Hepatocyte (in vitro differentiated cells): ENCODE results near the gene IL17RB.

Experiments used
- EZH2 ChIP-seq: fragments of 200-600 bp; sonication (generic); IDR thresholded peaks from 2 replicates; pipeline ENCODE4 v1.6.1; 2016; ENCODE audit warnings: antibody characterized with exemption, mild to moderate bottlenecking, borderline replicate concordance
- EZH2phosphoT487 ChIP-seq: fragments of 200-600 bp; sonication (generic); IDR thresholded peaks from one replicate; pipeline ENCODE4 v1.6.1; 2018; ENCODE audit warnings: antibody characterized with exemption, mild to moderate bottlenecking, low read depth, moderate library complexity; ENCODE audit not compliant: unreplicated experiment, severe bottlenecking
- TF ChIP-seq, protein P1 (sequence below): fragments of 200-600 bp; sonication (generic); IDR thresholded peaks from 2 replicates; pipeline ENCODE4 v1.5.1; 2016; ENCODE audit warnings: antibody characterized with exemption, mild to moderate bottlenecking; ENCODE audit not compliant: poor library complexity

GRCh38 chr3:53887446-53887845, 41.1 kb downstream of the IL17RB start:
- no peak for TF ChIP-seq EZH2
- TF ChIP-seq, protein P1, sequence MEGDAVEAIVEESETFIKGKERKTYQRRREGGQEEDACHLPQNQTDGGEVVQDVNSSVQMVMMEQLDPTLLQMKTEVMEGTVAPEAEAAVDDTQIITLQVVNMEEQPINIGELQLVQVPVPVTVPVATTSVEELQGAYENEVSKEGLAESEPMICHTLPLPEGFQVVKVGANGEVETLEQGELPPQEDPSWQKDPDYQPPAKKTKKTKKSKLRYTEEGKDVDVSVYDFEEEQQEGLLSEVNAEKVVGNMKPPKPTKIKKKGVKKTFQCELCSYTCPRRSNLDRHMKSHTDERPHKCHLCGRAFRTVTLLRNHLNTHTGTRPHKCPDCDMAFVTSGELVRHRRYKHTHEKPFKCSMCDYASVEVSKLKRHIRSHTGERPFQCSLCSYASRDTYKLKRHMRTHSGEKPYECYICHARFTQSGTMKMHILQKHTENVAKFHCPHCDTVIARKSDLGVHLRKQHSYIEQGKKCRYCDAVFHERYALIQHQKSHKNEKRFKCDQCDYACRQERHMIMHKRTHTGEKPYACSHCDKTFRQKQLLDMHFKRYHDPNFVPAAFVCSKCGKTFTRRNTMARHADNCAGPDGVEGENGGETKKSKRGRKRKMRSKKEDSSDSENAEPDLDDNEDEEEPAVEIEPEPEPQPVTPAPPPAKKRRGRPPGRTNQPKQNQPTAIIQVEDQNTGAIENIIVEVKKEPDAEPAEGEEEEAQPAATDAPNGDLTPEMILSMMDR: no peak
- TF ChIP-seq EZH2phosphoT487: no peak
